HG03139 (cell line): ENCODE results near the gene FOXE1.

Experiments used
- ATAC-seq: cut with Tn5 transposase; IDR thresholded peaks from one replicate; pipeline ENCODE4 v1.9.1; 2021; ENCODE audit not compliant: unreplicated experiment

FOXE1 gene

DNA sequence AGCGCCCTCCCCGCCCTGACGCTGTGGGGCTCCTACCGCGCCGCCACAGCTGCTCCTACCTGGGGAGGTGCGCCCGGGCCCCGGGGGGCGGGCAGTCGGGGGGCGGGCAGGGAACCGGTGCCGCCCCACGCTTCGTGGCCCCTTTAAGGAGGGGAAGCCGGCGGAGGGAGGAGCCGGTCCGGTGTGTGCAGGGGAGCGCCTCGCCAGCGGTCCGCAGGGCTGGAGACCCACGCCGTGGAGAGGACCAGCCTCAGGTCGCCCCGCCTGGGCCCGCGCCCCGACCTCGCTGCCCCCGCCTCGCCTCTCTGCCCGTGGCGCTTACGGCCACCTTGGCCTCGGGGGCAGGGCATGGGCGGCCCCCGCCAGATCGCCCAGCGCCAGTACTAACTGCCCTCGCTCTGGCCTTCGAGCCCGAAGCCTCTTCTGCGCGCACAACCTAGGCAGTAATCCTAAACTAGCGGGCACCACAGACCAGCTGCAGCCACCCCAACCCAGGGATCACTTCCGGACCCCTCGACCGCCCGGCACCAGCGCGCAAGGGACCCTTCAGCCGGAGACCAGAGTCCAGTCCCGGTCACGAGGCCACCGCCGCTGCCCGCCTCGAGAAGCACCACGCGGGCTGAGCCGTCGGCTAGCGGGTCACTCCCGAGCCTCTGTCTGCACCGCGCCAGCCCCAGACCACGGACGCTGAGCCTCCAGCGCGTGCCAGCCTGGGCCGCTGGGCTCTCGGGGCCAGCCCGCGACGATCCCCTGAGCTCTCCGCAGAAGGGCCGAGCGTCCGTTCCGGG, at the start of gene FOXE1:
TSS of gene FOXE1 (plus strand) at position 171 of the 788 bp plus-strand sequence. CDS start 689 bp downstream, outside the sequence.
- ATAC-seq: no peak

DNA sequence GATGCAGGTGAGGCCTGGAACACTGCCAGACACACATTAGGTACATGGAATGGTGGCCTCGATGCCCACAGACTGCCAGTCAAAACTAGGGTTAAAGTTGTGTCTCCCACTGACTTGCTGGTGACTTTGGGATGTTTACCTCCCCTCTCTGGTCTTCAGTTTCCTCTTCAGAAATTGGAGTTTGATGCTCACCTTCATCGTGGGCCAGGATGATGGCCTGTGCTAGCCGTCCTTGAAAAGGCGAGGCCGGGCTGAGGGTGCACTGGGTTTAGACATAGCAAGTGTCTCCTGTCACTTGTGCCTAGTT, 49.0 kb upstream of the FOXE1 start:
- ATAC-seq: no peak

DNA sequence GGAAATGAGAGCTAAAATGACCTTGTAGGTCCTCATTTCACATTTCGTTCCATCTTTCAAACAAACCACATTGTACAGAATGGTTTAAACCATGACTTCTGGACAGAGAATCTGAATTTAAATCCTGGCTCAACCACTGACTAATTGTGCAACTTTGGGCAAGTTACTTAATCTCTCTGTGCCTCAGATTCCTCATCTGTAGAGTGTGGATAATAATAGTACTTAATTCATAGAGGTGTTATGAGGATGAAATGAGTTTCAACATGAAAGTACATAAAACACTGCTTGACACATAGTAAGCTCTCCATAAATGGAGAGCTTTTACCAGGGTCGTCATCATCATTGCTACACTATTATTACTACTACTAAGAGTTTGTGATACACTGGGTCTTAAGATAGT, 46.3 kb upstream of the FOXE1 start:
- ATAC-seq: no peak

DNA sequence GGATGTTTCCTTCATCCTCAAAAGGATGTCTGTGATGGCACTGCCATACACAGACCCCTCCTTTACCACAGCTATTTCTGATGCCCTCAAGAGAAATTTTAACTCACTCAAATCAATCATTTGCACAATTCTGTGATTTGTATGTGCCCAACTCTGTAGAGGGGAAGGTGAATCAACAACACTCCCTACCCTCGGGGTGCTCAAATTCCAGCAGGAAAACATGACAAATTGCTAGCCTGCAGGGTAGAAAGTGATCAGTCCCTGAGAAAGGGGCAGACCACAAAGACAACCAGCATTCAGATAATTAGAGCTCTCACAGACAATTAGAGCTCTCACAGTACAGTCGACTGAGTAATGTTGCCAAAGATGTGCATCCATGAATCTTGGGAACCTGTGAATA, 45.3 kb upstream of the FOXE1 start:
- no peak for ATAC-seq

DNA sequence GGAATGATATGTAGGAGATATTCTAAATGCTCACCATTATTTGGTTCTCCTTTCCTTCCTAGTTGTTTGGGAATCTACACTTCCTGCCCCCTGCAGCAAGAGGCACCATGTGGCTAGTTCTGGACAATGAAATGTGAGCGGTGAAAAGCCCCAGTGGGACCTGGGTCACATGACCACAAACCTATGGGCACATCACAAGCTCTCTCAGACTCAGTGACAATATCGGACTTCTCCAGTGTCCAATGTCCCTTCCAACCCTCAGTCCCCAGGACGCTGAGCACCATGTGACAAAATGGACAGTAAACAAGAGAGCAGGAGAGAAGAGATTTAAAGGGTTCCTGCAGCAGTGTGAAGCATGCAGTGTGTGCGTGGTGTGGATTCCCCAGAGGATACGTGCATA, 44.6 kb upstream of the FOXE1 start:
- no peak for ATAC-seq

DNA sequence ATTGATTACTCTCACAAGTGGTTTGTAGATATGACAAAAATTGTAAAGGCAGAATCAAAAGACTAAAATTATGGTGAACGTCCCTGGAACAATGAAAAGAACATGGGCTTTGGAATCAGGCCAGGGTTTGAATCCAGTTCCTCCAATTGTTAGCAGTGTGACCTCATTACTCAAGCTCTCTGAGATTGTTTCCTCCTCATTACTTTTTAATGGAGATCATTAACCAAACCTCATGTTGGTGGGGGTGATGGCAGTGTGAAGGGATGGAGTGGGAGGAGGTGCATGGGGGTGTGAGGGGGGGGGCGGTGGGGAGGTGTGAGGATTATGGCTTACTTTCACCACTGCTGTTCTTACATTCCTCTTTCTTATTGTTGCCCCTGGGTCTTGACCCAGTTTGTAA, 44.1 kb upstream of the FOXE1 start:
- ATAC-seq: no peak

DNA sequence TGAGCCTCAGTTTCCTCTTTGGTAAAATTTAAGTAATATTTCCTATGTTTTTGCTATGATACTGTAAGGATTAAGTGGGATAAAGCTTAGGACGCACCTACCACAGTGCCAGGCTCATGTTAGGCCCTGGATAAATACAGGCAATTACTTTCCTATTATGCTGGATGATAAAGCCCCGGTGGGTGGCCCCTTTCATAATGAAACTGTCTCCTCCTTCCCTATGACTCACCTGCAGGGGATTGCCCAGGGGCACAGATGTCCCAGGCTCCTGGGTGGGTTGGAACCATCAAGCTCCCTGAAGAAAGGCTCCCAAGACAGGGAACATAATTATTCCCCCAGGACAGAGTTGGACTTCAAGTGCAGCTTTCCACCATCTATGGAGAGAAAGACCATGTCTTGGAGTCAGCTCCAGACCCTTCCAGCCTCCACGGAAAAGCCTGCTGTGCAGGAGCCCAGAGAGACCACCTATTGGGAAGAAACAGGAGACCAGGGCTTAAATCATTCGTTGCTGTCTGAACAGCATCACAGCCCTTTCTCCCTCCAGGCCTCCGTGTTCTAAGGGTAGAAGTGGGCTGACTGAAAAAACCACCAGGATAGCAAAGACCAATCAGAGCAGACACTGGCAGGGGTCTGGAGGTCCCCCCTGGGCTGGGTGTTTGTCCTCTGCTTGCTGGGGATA, 43.2 kb upstream of the FOXE1 start:
- ATAC-seq: no peak

DNA sequence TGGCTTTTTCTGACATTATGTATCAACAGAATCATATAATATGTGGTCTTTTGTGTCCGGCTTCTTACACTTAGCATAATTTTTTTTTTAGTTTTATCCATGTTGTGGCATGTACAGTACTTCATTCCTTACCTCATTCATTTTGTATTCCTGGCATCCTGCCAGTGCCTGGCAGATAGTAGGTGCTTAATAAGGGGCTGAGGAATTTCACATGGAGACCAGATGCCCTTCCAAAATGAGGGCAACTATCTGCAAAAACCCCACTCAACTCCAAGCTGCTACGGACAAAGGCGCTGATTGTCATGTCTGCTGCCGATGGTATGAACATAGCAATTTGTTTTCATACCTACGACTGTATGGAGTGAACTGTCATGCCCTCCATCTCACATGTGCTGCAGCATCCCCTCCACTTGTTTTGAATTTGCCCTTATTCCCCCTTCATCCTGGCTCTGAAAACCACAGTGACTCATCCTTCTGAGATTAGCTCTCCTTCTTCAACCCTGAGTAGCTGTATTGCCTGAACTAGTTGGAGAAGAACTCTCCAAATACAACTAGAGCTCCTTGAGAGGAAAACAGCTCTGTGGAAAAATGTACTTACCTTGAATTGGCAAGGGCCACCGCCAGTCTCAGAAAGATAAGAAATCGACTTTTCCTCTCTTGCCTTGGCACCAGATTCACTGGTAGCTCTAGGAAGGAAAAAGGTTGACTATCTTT, 41.3 kb upstream of the FOXE1 start:
- no peak for ATAC-seq

DNA sequence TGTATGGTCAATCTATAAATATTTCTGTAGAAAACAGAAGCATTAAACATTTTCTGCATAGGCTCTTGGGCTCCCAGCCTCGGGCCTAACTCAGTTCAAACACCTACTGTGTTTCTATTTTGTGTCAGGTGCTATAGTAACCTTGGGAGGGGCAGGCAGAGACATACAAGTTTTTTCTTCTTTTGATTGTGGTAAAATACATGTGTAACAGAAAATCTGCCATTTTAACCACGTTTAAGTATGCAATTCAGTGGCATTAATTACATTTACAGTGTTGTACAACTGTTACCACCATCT, 40.8 kb upstream of the FOXE1 start:
- no peak for ATAC-seq

DNA sequence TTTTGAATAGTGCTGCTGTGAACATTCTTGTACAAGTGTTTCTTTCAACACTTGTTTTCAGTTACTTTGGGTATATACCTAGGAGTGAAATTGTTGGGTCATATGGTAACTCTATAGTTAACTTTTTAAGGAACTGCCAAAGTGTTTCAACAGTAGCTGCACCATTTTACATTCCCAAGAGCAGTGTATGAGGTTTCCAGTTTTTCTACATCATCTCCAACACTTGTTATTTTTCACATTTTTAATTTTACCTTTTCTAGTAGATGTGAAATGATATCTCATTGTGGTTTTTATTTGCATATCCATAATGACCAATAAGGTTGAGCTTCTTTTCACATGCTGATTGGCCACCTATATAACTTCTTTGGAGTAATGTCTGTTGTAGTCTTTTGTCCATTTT, 40.0 kb upstream of the FOXE1 start:
- ATAC-seq: no peak

DNA sequence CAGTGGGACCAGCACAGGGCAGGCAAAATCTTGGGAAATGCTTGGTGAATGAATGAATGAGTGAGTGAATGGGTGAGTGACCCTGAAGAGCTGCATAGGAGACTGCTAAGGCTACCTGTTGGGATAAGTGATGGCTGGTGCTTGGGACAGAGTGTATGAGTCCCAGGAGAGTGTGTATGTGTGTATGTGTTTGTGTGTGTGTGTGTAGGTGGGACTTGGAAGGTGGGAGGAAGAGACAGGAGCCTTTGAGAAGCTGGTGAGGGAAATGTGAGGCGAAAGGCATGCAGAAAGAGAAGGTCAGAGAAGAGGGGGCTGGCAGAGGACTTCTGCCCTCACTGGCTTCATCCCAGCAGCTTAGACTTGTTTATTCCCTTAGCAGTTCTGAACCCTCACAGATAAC, 33.3 kb upstream of the FOXE1 start:
- ATAC-seq: no peak

DNA sequence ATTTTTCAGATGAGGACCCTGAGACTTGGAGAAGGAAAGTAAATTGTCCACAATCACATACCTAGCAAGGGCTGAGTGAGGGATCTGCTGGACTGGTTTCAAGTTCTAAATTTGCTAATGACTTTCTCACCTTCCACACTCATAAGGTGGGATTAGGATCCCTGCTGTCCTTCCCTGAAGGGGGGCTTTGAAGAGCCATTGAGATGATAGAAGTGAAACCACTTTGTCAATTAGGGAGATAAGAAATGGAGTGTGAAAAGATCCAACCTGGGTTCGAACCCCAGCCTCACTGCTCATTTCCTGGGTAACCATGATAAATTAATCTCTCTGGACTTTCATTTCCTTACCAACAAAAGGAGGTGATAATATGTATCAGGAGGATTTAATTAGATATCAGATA, 32.7 kb upstream of the FOXE1 start:
- no peak for ATAC-seq

DNA sequence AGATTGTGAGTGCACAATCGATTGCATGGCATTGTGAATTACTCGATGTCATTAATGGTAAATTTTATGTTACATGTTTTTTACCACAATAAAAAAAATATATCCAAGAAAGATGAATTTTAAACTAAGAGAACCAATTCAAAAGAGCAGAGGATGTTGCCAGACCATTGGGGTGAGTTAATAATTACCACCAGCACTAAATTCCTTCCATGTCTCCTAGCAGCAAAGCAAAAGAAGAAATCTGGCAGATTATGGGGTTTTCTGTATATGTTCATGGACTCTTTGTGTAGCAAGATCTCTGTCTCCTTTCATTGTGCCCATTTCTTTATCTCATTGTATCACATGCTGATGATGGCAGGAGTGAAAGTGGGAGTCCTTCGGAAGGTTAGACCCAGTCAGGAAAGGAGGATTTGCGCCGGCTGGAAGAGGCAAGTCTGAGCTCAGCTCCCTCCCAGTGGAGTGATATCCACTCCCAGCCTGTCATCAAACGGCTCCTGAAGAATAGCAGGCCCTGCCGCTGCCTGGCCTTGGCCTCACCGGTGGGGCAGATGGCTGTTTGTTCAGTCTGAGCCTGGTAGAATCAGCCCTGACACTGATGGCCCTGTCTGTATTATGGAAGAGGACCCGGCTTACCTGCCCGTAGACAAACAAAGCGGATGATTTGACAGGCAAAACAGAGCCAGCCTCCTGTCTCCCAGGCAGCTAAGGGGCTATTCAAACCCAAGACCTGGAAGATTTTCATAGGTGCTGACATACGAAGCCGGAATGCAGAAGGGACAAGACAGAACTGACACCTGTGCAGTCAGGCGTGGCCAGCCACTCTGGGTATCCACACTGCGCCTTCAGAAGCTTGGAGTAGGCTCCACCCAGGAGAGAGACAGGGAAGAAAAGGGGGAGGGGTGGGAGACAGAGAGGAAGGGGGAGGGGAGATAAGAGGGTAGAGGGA, 21.9 kb upstream of the FOXE1 start:
- ATAC-seq: no peak

DNA sequence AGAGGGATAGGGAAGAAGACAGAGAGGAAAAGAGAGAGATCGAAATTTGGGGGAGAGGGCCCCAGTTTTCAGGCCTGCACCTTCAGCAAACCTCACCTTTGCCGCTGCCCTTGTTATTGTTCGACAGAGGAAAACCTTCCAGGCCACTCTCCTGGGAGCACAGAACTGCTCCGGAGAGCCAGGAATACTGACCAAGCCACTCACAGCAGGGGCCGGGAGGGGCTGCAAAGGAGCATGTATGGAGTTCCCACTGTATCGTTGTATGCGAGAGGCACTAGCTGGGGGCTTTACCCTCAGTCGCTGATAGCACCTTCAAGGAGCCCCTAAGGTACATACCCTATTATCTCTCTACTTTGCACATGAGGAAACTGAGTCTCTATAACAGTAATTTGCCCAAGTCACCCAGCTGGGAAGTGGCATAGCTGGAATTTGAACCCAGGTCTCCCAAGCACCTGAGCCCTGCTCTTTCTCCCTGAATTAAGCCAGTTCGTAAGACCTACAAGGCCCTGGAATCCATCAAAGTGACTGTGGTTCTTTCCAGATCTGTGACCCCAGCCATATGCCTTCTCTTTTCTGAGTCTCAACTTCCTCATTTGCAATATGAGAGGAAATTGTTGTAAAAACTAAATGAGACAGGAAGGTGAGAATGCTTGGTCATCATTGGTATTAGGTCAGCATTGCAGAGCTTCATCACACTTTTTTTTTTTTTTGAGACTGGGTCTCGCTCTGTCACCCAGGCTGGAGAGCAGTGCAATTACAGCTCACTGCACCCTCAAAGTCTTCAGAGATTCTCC, 21.0 kb upstream of the FOXE1 start:
- ATAC-seq: no peak

DNA sequence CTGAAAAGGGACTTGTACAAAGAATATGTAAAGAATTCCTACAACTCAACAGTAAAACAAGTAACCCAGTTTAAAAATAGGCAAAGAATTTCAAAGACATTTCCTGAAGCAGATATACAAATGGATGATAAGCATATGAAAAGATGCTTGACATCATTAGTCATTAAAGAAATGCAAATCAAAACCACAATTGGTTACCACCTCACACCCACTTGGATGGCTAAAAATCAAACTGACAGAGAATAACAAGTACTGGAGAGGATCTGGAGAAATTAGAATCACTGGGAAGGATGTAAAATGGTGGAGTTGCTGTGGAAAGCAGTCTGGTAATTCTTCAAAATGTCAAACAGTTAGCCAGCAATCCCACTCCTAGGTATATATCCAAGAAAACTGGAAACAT, 12.5 kb upstream of the FOXE1 start:
- ATAC-seq: no peak

DNA sequence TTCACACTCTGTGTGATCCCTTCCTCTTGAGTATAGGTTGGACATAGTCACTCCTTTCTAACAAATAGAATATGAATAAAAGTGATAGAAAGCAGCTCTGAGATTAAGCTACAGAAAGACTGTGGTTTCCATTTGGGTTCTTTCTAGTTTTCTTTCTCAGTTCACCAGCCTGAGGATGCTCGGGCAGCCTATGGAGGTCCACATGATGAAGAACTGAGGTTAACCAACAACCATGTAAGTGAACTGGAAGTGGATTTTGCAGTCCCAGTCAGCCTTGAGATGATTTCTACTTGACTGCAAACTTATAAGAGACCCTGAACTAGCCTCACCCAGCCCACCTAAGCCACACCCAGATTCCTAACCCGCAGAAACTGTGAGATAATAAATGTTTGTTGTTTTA, 10.1 kb upstream of the FOXE1 start:
- no peak for ATAC-seq

DNA sequence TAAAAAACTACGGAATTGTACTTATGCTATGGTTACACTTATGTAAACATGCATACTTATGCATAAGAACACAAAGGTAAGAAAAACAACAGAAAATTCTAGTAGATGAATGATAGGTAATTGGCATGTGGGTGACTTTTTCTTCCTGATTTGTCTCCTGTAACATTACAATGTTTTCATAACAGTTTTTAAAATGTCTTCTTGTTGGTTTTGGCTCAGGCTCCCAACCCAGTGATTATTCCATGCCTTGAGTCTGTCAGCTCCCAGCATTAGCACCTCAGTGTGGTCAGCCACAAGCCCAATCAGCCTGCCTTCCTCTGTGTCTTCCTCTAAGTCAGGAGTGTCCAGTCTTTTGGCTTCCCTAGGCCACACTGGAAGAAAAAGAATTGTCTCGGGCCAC, 7.9 kb upstream of the FOXE1 start:
- no peak for ATAC-seq

DNA sequence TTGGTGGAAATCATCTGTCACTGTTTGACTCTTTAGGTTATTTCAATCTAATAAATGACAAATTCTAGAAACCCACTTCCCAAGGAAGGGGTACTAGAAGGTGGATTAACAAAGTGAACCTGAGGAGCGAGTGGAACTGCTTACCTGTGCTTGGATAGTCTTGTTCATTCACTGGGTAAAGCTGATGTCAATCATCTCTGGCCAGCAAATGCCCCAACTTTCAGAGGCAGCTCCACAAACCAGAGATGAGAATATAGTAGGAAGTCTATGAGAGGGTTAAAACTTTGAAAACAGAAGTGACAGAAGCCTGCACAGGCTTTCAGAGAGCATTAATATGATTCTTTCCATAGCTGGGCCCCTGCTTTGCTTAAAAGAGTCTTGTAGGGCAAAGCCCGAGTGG, 7.3 kb upstream of the FOXE1 start:
- ATAC-seq: no peak

DNA sequence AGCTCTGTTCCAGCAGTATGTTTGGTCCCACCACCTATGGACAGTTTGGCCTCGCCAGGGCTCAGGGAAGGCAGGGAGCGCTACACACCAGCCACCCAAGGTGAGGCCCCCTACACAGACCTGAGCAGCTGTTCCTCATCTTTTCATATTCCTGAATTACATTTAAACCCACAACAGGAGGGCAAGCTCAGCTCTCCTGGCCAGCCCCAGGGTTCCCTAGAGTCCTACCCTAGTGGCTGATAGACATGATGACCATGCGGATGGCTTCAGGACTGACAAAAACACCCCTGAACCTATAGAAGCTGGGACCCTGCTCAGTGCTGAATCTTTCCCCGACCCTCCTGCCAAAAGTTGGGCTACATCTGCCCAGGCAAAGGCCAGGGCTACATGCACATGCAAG, 6.7 kb upstream of the FOXE1 start:
- no peak for ATAC-seq

DNA sequence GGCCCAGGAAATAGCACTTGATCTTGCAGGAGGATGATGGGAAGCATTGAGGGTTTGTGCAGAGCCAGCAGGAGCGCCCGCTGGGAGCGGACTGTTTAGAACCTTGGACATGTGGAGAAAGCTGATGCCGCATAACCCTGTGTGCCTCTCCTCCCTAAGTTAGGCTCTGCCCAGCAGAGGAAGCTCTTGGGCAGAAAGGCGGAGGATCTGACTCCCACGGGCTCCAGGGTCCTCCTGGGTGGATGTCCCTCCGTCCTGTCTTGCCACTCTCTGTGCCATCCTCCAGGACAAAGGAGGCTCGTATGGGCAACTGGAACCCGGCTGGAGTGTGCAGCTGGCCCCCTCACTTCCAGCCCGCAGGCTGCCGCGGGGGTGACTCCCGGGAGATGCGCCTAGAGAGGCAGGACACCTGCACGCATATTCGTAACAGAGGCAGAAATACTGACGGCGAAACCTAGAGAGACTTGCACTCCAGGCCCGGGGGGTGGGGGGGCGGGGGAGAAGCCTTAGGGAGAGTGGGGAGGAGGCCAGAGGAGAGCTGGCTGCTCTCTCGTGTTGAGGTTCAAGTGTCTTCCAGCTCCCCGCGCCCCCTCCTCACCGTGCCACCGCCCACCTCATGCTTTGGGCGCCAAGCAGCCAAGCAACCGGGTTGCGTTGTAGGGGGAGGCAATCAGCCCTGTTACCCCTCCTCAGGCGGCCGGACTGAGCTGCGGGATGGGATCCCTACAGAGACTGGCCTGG, 5.4 kb upstream of the FOXE1 start:
- no peak for ATAC-seq
